Omental fat pad (tissue), 4 donors: ENCODE measurements around the gene SNX14. TPM values are rescaled to one million over a fixed set of nuclear protein-coding genes. Genes with fewer than 3 reads are reported as not detected.

ENCODE experiments used
- ATAC-seq: fragments of 150-250 bp; one replicate; pipeline ENCODE4 v1.9.1; 2016; ENCODE audit warnings: mild to moderate bottlenecking, moderate library complexity; ENCODE audit not compliant: low FRiP score
- DNase-seq: peaks from one replicate; pipeline ENCODE4 v3.0.0-alpha.2; 2019; ENCODE audit warnings: low spot score
- CTCF ChIP-seq, 3 donors: fragments of 450-650 bp; IDR thresholded peaks; one replicate each; pipeline ENCODE4 v1.5.1; 2016 to 2017; ENCODE audit warnings: antibody characterized with exemption in 3 of 3, mild to moderate bottlenecking in 3 of 3, moderate library complexity in 2 of 3
- total RNA-seq, 4 donors: library from RNA; depleted of rRNA; stranded (reverse); fragments of >200 nt; gene quantifications; one replicate each; pipeline ENCODE4 v1.1.0, GENCODE V29; 2016

SNX14 gene
- total RNA-seq, 4 donors from 2014 or later, result 62.8 to 97.6 (median 85.9) TPM

DNA sequence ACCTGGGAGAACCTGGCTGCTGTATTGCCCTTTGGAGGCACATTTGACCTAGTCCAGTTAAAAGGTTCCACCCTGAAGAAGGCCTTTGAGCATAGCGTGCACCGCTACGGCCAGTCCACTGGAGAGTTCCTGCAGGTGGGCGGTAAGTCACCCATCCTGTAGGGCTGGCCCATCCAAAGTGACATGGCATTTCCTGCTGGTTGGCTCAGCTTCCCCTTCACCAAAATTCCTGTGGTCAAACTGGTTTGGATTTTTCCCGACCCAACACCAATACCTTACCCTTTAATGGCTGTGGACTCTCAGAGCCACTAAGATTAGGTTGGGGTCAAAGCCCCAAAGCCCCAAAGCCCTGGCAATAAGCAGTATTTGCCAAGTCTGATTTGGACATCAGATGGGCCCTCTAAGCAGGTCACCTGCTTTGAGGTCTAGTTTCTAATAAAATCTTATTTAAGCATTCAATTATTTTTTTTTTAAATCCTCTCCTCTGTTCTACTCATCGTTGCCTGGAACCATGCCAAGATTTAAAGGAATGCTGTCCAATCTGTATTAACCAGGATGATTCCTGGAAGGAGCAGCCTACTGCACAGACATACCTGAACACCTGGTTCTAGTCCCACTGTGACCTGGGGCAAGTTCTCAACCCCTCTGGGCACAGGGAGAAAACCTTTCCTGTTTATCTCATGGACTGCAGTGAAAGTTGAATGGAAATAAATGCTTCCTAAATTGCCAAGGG lies 103.0 kb downstream of the SNX14 start:
- no peak for DNase-seq
- no peak for ATAC-seq
- no peak for TF ChIP-seq CTCF (IDR thresholded peaks at IDR 0.05)

DNA sequence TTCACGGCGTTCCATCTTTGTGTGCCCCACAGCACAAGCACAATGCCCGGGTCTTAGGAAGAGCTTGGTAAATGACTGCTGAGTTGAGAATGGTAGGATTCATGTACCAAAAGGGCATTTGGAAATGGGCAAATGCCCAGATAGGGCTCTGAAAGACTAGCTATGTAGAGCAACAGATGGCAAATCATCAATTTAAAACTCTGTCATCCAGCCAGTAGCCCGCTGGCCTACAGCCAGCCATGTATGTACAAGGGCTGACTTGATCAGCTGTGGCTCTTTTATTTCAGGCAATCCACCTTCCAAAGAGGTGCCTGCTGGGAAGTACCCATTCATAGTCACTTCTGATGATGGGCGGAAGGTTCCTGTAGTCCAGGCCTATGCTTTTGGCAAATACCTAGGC lies 108.7 kb downstream of the SNX14 start:
- DNase-seq (no peak), ATAC-seq (no peak)
- TF ChIP-seq CTCF (IDR thresholded peaks at IDR 0.05), result no peak

GRCh38 chr6:85483846-85484245 lies 109.8 kb downstream of the SNX14 start:
- DNase-seq, result no peak
- no peak for ATAC-seq
- no peak for TF ChIP-seq CTCF (IDR thresholded peaks at IDR 0.05)

DNA sequence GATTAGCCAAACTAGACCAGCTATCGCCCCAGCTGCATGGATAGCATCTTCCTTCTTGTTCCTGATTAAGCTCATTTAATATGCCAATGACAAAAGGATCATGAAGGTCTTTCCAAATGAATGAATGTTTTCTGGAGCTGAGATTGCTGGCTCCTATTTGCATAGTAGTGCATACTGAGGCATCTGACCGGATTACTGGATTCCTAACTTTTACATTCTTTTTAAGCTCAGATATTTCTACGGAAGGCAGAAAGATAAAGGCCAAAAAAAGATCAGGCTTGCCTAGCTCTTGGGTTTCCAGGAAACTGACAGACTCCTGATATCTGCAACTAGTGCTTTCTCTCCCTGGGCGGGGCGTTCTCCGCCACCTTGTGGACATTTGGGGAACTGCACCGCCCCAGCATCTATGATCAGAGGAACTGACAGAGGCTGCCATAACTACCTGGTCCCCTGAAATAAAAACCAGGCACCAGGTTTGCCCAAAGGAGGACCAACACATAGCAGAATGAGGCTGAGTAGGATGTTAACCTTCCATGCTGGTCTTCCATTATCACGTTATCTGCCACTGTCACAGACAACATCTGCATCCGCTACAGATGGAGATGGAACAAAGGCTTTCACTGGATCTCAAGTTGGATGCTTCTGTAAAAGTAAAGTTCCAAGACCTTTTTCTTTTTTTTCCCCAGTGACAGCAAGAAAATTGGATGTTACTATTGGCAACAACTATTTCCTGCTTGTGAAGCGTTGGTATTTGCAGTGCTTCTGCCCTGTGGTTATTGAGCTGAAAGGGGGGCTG lies 110.6 kb downstream of the SNX14 start:
- DNase-seq (peak; percentile 83), ATAC-seq (peak; percentile 91)
- TF ChIP-seq CTCF (IDR thresholded peaks at IDR 0.05), result peak in 2 of 3 donors; percentile 98 to 99

- no peak for DNase-seq
- TF ChIP-seq CTCF (IDR thresholded peaks at IDR 0.05), result no peak
- no peak for ATAC-seq
These were observed 111.3 kb downstream of the SNX14 start for GRCh38 chr6:85482206-85482904.

GRCh38 chr6:85479208-85479607 lies 114.5 kb downstream of the SNX14 start:
- TF ChIP-seq CTCF (IDR thresholded peaks at IDR 0.05), result no peak
- no peak for ATAC-seq
- DNase-seq, result no peak
